Measurements from ENCODE around the gene NEUROG2.
A peak's percentile ranks its signal among the peaks of the same experiment; 100 is the strongest.

The NEUROG2 gene

GRCh38 chr4:112515198-112516065, 548 bp downstream of the NEUROG2 start:
- peaks cover 61 to 85% (median 71%) of the 10 kb centered on the region in 5 donors for H3K27me3 ChIP-seq (ENCODE audit: control insufficient read depth in 5 of 5, insufficient read depth in 4 of 5, low read length in 5 of 5)
- peaks cover 0 to 43% (median 42%) of the 10 kb centered on the region in 5 donors for H3K4me1 ChIP-seq (ENCODE audit: control insufficient read depth in 5 of 5, insufficient read depth in 5 of 5, low read length in 5 of 5)
- no peak overlapping the region for H3K27ac ChIP-seq (ENCODE audit: low read depth, low read length)
- peak overlapping the region in 2 of 5 donors; percentile 3 to 31 for H3K9ac ChIP-seq (ENCODE audit: low read length in 5 of 5)
- no peaks in the 10 kb centered on the region for H3K36me3 ChIP-seq (ENCODE audit: control insufficient read depth in 5 of 5, insufficient read depth in 5 of 5, low read length in 5 of 5)
- peak overlapping the region; percentile 39 to 95 (median 82) for H3K4me3 ChIP-seq (ENCODE audit: low read depth in 1 of 5, low read length in 5 of 5)
- peaks cover 0 to 6% (median 0%) of the 10 kb centered on the region in 5 donors for H3K9me3 ChIP-seq (ENCODE audit: control insufficient read depth in 5 of 5, low read length in 5 of 5)

- H3K4me3 ChIP-seq (ENCODE audit: low read depth in 1 of 5, low read length in 5 of 5) = peak overlapping the region in 4 of 5 donors; percentile 74 to 95 (median 84)
- H3K9me3 ChIP-seq (ENCODE audit: control insufficient read depth in 5 of 5, low read length in 5 of 5) = peaks cover 0 to 4% (median 0%) of the 10 kb centered on the region in 5 donors
- H3K36me3 ChIP-seq (ENCODE audit: control insufficient read depth in 5 of 5, insufficient read depth in 5 of 5, low read length in 5 of 5) = no peaks in the 10 kb centered on the region
- no peak overlapping the region for H3K27ac ChIP-seq (ENCODE audit: low read depth, low read length)
- H3K9ac ChIP-seq (ENCODE audit: low read length in 5 of 5) = no peak overlapping the region
- peaks cover 0 to 49% (median 48%) of the 10 kb centered on the region in 5 donors for H3K4me1 ChIP-seq (ENCODE audit: control insufficient read depth in 5 of 5, insufficient read depth in 5 of 5, low read length in 5 of 5)
- H3K27me3 ChIP-seq (ENCODE audit: control insufficient read depth in 5 of 5, insufficient read depth in 4 of 5, low read length in 5 of 5) = peaks cover 60 to 84% (median 69%) of the 10 kb centered on the region in 5 donors
Measured at GRCh38 chr4:112514647-112515197, 1.3 kb downstream of the NEUROG2 start.

- peak overlapping the region in 2 of 5 donors; percentile 82 to 95 for H3K4me3 ChIP-seq (ENCODE audit: low read depth in 1 of 5, low read length in 5 of 5)
Measured at GRCh38 chr4:112513971-112514646, 1.9 kb downstream of the NEUROG2 start.

GRCh38 chr4:112511803-112512118, 4.2 kb downstream of the NEUROG2 start:
- no peaks in the 10 kb centered on the region for H3K36me3 ChIP-seq (ENCODE audit: control insufficient read depth in 5 of 5, insufficient read depth in 5 of 5, low read length in 5 of 5)
- H3K9me3 ChIP-seq (ENCODE audit: control insufficient read depth in 5 of 5, low read length in 5 of 5) = peaks cover 0 to 4% (median 0%) of the 10 kb centered on the region in 5 donors
- H3K27me3 ChIP-seq (ENCODE audit: control insufficient read depth in 5 of 5, insufficient read depth in 4 of 5, low read length in 5 of 5) = peaks cover 59 to 75% (median 73%) of the 10 kb centered on the region in 5 donors
- H3K27ac ChIP-seq (ENCODE audit: low read depth, low read length) = no peak overlapping the region
- H3K9ac ChIP-seq (ENCODE audit: low read length in 5 of 5) = no peak overlapping the region
- peaks cover 0 to 56% (median 49%) of the 10 kb centered on the region in 5 donors for H3K4me1 ChIP-seq (ENCODE audit: control insufficient read depth in 5 of 5, insufficient read depth in 5 of 5, low read length in 5 of 5)
- H3K4me3 ChIP-seq (ENCODE audit: low read depth in 1 of 5, low read length in 5 of 5) = no peak overlapping the region

More at GRCh38 chr4:112513971-112514646, 1.9 kb downstream of the NEUROG2 start:
- H3K27ac ChIP-seq (ENCODE audit: low read depth, low read length) = no peak overlapping the region
- no peaks in the 10 kb centered on the region for H3K36me3 ChIP-seq (ENCODE audit: control insufficient read depth in 5 of 5, insufficient read depth in 5 of 5, low read length in 5 of 5)
- H3K9ac ChIP-seq (ENCODE audit: low read length in 5 of 5) = no peak overlapping the region
- peaks cover 0 to 55% (median 54%) of the 10 kb centered on the region in 5 donors for H3K4me1 ChIP-seq (ENCODE audit: control insufficient read depth in 5 of 5, insufficient read depth in 5 of 5, low read length in 5 of 5)
- peaks cover 64 to 87% (median 72%) of the 10 kb centered on the region in 5 donors for H3K27me3 ChIP-seq (ENCODE audit: control insufficient read depth in 5 of 5, insufficient read depth in 4 of 5, low read length in 5 of 5)
- peaks cover 0 to 4% (median 0%) of the 10 kb centered on the region in 5 donors for H3K9me3 ChIP-seq (ENCODE audit: control insufficient read depth in 5 of 5, low read length in 5 of 5)

GRCh38 chr4:112511093-112511802, 4.7 kb downstream of the NEUROG2 start:
- Histone ChIP-seq H3K36me3 (ENCODE audit: control insufficient read depth in 5 of 5, insufficient read depth in 5 of 5, low read length in 5 of 5) (no peaks in the 10 kb centered on the region), H3K4me1 (ENCODE audit: control insufficient read depth in 5 of 5, insufficient read depth in 5 of 5, low read length in 5 of 5) (peaks cover 0 to 50% (median 44%) of the 10 kb centered on the region in 5 donors), H3K27ac (ENCODE audit: low read depth, low read length) (no peak overlapping the region), H3K9me3 (ENCODE audit: control insufficient read depth in 5 of 5, low read length in 5 of 5) (peaks cover 0 to 4% (median 0%) of the 10 kb centered on the region in 5 donors), H3K9ac (ENCODE audit: low read length in 5 of 5) (no peak overlapping the region), H3K27me3 (ENCODE audit: control insufficient read depth in 5 of 5, insufficient read depth in 4 of 5, low read length in 5 of 5) (peaks cover 61 to 76% (median 70%) of the 10 kb centered on the region in 5 donors), H3K4me3 (ENCODE audit: low read depth in 1 of 5, low read length in 5 of 5) (peak overlapping the region in 2 of 5 donors; percentile 23 to 27)

- H3K27ac ChIP-seq (ENCODE audit: low read depth, low read length) = no peak overlapping the region
- H3K36me3 ChIP-seq (ENCODE audit: control insufficient read depth in 5 of 5, insufficient read depth in 5 of 5, low read length in 5 of 5) = no peaks in the 10 kb centered on the region
- peaks cover 57 to 75% (median 69%) of the 10 kb centered on the region in 5 donors for H3K27me3 ChIP-seq (ENCODE audit: control insufficient read depth in 5 of 5, insufficient read depth in 4 of 5, low read length in 5 of 5)
- peaks cover 0 to 4% (median 0%) of the 10 kb centered on the region in 5 donors for H3K9me3 ChIP-seq (ENCODE audit: control insufficient read depth in 5 of 5, low read length in 5 of 5)
- peaks cover 0 to 44% (median 39%) of the 10 kb centered on the region in 5 donors for H3K4me1 ChIP-seq (ENCODE audit: control insufficient read depth in 5 of 5, insufficient read depth in 5 of 5, low read length in 5 of 5)
- peak overlapping the region; percentile 9 to 38 (median 23) for H3K4me3 ChIP-seq (ENCODE audit: low read depth in 1 of 5, low read length in 5 of 5)
- no peak overlapping the region for H3K9ac ChIP-seq (ENCODE audit: low read length in 5 of 5)
Measured at GRCh38 chr4:112510291-112511092, 5.5 kb downstream of the NEUROG2 start.

- Histone ChIP-seq H3K9ac (ENCODE audit: low read length in 5 of 5) (no peak overlapping the region), H3K27me3 (ENCODE audit: control insufficient read depth in 5 of 5, insufficient read depth in 4 of 5, low read length in 5 of 5) (peaks cover 53 to 70% (median 65%) of the 10 kb centered on the region in 5 donors), H3K4me1 (ENCODE audit: control insufficient read depth in 5 of 5, insufficient read depth in 5 of 5, low read length in 5 of 5) (peaks cover 0 to 34% (median 30%) of the 10 kb centered on the region in 5 donors), H3K36me3 (ENCODE audit: control insufficient read depth in 5 of 5, insufficient read depth in 5 of 5, low read length in 5 of 5) (no peaks in the 10 kb centered on the region), H3K27ac (ENCODE audit: low read depth, low read length) (no peak overlapping the region), H3K9me3 (ENCODE audit: control insufficient read depth in 5 of 5, low read length in 5 of 5) (peaks cover 0 to 4% (median 0%) of the 10 kb centered on the region in 5 donors), H3K4me3 (ENCODE audit: low read depth in 1 of 5, low read length in 5 of 5) (peak overlapping the region; percentile 4 to 53 (median 26))
Measured at GRCh38 chr4:112509243-112510141, 6.5 kb downstream of the NEUROG2 start.

GRCh38 chr4:112508356-112508755, 7.6 kb downstream of the NEUROG2 start:
- Histone ChIP-seq H3K27ac (ENCODE audit: low read depth, low read length) (no peak overlapping the region), H3K27me3 (ENCODE audit: control insufficient read depth in 5 of 5, insufficient read depth in 4 of 5, low read length in 5 of 5) (peaks cover 44 to 66% (median 57%) of the 10 kb centered on the region in 5 donors), H3K4me1 (ENCODE audit: control insufficient read depth in 5 of 5, insufficient read depth in 5 of 5, low read length in 5 of 5) (peaks cover 0 to 29% (median 25%) of the 10 kb centered on the region in 5 donors), H3K9ac (ENCODE audit: low read length in 5 of 5) (no peak overlapping the region), H3K36me3 (ENCODE audit: control insufficient read depth in 5 of 5, insufficient read depth in 5 of 5, low read length in 5 of 5) (no peaks in the 10 kb centered on the region), H3K4me3 (ENCODE audit: low read depth in 1 of 5, low read length in 5 of 5) (no peak overlapping the region), H3K9me3 (ENCODE audit: control insufficient read depth in 5 of 5, low read length in 5 of 5) (peaks cover 0 to 4% (median 0%) of the 10 kb centered on the region in 5 donors)
